HEK293 (cell line): ENCODE data around the gene RYR2.

Source experiments
- CTCF ChIA-PET: fragments of 350-600 bp; formaldehyde crosslinking; extraction: SDS; loops from one replicate; lab custom pipeline; 2021; ENCODE audit warnings: antibody characterized with exemption; lab: Yijun Ruan, JAX
- POLR2A ChIA-PET: fragments of 300-600 bp; formaldehyde crosslinking; extraction: SDS; loops from one replicate; lab custom pipeline; 2020; ENCODE audit warnings: antibody characterized with exemption, inconsistent platforms; lab: Yijun Ruan, JAX
- H3K27ac ChIP-seq: fragments of 200-500 bp; sonication (Bioruptor generic); 2 replicates; pipeline ENCODE4 v1.5.1; 2014; ENCODE audit warnings: low read depth, low read length, control low read depth, inconsistent platforms; ENCODE audit errors: extremely low read depth
- H3K36me3 ChIP-seq, 2 experiments: fragments of 200-500 bp in 1 of 2; sonication (Bioruptor generic) in 1 of 2; 1 replicate in 1 of 2; 2 replicates in 1 of 2; pipeline ENCODE4 v1.5.1; 2014 to 2017; ENCODE audit warnings: inconsistent platforms in 2 of 2, low read length in 2 of 2; ENCODE audit not compliant: control insufficient read depth in 2 of 2, insufficient read depth in 1 of 2
- H3K4me1 ChIP-seq: fragments of 200-500 bp; sonication (Bioruptor generic); 2 replicates; pipeline ENCODE4 v1.5.1; 2014; ENCODE audit warnings: mild to moderate bottlenecking, low read length, inconsistent platforms; ENCODE audit not compliant: control insufficient read depth, insufficient read depth
- H3K4me3 ChIP-seq: 2 replicates; pipeline ENCODE4 v1.5.1; 2011; ENCODE audit warnings: low read depth, mild to moderate bottlenecking, control low read depth, low read length, moderate library complexity
- H3K9me3 ChIP-seq: fragments of 200-500 bp; sonication (Bioruptor generic); 2 replicates; pipeline ENCODE4 v1.5.1; 2014; ENCODE audit warnings: low read depth, low read length, inconsistent platforms; ENCODE audit not compliant: control insufficient read depth, insufficient read depth
- FEZF1 ChIP-seq: fragments of 450-650 bp; formaldehyde crosslinking; IDR thresholded peaks from 2 replicates; pipeline ENCODE4 v1.5.1; 2016; ENCODE audit warnings: missing biosample characterization, missing genetic modification characterization
- GLIS2 ChIP-seq: fragments of 450-650 bp; formaldehyde crosslinking; IDR thresholded peaks from 2 replicates; pipeline ENCODE4 v1.5.1; 2016; ENCODE audit warnings: missing biosample characterization, missing genetic modification characterization
- HOXA7 ChIP-seq: sonication (generic); formaldehyde crosslinking; IDR thresholded peaks from 2 replicates; pipeline ENCODE4 v1.8.1; 2022; ENCODE audit warnings: missing genetic modification reagents, borderline replicate concordance
- KLF10 ChIP-seq: fragments of 450-650 bp; IDR thresholded peaks from 2 replicates; pipeline ENCODE4 v1.5.1; 2018; ENCODE audit warnings: missing biosample characterization, mild to moderate bottlenecking, missing genetic modification characterization
- MYNN ChIP-seq: fragments of 450-650 bp; formaldehyde crosslinking; IDR thresholded peaks from 2 replicates; pipeline ENCODE4 v1.5.1; 2016; ENCODE audit warnings: missing biosample characterization, missing genetic modification characterization, borderline replicate concordance
- PRDM1 ChIP-seq: fragments of 450-650 bp; formaldehyde crosslinking; IDR thresholded peaks from 2 replicates; pipeline ENCODE4; 2016; ENCODE audit warnings: missing biosample characterization, missing genetic modification characterization
- SCRT2 ChIP-seq: fragments of 450-650 bp; formaldehyde crosslinking; IDR thresholded peaks from 2 replicates; pipeline ENCODE4 v1.5.1; 2016; ENCODE audit warnings: missing biosample characterization, missing genetic modification characterization
- SP2 ChIP-seq: fragments of 450-650 bp; formaldehyde crosslinking; IDR thresholded peaks from 2 replicates; pipeline ENCODE4 v1.5.1; 2016; ENCODE audit warnings: missing biosample characterization, missing genetic modification characterization
- ZIC2 ChIP-seq: fragments of 450-650 bp; formaldehyde crosslinking; IDR thresholded peaks from 2 replicates; pipeline ENCODE4 v1.5.1; 2016; ENCODE audit warnings: missing biosample characterization, missing genetic modification characterization
- ZNF211 ChIP-seq: fragments of 450-650 bp; formaldehyde crosslinking; IDR thresholded peaks from 2 replicates; pipeline ENCODE4 v1.5.1; 2016; ENCODE audit warnings: low read depth, missing biosample characterization, missing genetic modification characterization
- ZNF335 ChIP-seq: fragments of 450-650 bp; formaldehyde crosslinking; conservative IDR thresholded peaks from 2 replicates; pipeline ENCODE4 v1.5.1; 2016; ENCODE audit warnings: missing biosample characterization, missing genetic modification characterization
- ZNF354C ChIP-seq: fragments of 450-650 bp; formaldehyde crosslinking; IDR thresholded peaks from 2 replicates; pipeline ENCODE4 v1.5.1; 2016; ENCODE audit warnings: missing biosample characterization, missing genetic modification characterization, low read depth, borderline replicate concordance
- ZNF48 ChIP-seq: fragments of 450-650 bp; formaldehyde crosslinking; IDR thresholded peaks from 2 replicates; pipeline ENCODE4 v1.5.1; 2016; ENCODE audit warnings: missing biosample characterization, missing genetic modification characterization
- ZNF501 ChIP-seq: fragments of 450-650 bp; formaldehyde crosslinking; IDR thresholded peaks from 2 replicates; pipeline ENCODE4 v1.5.1; 2016; ENCODE audit warnings: missing biosample characterization, missing genetic modification characterization
- ZNF654 ChIP-seq: fragments of 450-650 bp; formaldehyde crosslinking; IDR thresholded peaks from 2 replicates; pipeline ENCODE4 v1.5.1; 2016; ENCODE audit warnings: low read depth, missing biosample characterization, missing genetic modification characterization
- ZNF660 ChIP-seq: fragments of 450-650 bp; IDR thresholded peaks from 2 replicates; pipeline ENCODE4 v1.5.1; 2018; ENCODE audit warnings: missing biosample characterization, mild to moderate bottlenecking, missing genetic modification characterization
- ZNF701 ChIP-seq: fragments of 450-650 bp; formaldehyde crosslinking; IDR thresholded peaks from 2 replicates; pipeline ENCODE4 v1.5.1; 2016; ENCODE audit warnings: missing biosample characterization, missing genetic modification characterization
- ZNF76 ChIP-seq: fragments of 450-650 bp; formaldehyde crosslinking; IDR thresholded peaks from 2 replicates; pipeline ENCODE4; 2016; ENCODE audit warnings: low read depth, missing biosample characterization, missing genetic modification characterization, borderline replicate concordance
- ZSCAN16 ChIP-seq: fragments of 450-650 bp; formaldehyde crosslinking; IDR thresholded peaks from 2 replicates; pipeline ENCODE4 v1.5.1; 2016; ENCODE audit warnings: missing biosample characterization, missing genetic modification characterization
- TF ChIP-seq, protein P1 (sequence below): fragments of 450-650 bp; IDR thresholded peaks from 2 replicates; pipeline ENCODE4 v1.5.1; 2018; ENCODE audit warnings: missing biosample characterization, missing genetic modification characterization
- TF ChIP-seq, protein P2 (sequence below): fragments of 450-650 bp; formaldehyde crosslinking; IDR thresholded peaks from 2 replicates; pipeline ENCODE4 v1.5.1; 2016; ENCODE audit warnings: missing biosample characterization, missing genetic modification characterization
- TF ChIP-seq, protein P3 (sequence below): fragments of 450-650 bp; formaldehyde crosslinking; IDR thresholded peaks from 2 replicates; pipeline ENCODE4 v1.5.1; 2017; ENCODE audit warnings: missing biosample characterization, mild to moderate bottlenecking, missing genetic modification characterization, moderate library complexity
- TF ChIP-seq, protein P4 (sequence below): fragments of 450-650 bp; formaldehyde crosslinking; IDR thresholded peaks from 2 replicates; pipeline ENCODE4 v1.5.1; 2016; ENCODE audit warnings: missing biosample characterization, missing genetic modification characterization
- TF ChIP-seq, protein P5 (sequence below): fragments of 450-650 bp; formaldehyde crosslinking; IDR thresholded peaks from 2 replicates; pipeline ENCODE4 v1.5.1; 2017; ENCODE audit warnings: missing biosample characterization, missing genetic modification characterization
- TF ChIP-seq, protein P6 (sequence below): fragments of 450-650 bp; formaldehyde crosslinking; IDR thresholded peaks from 2 replicates; pipeline ENCODE4 v1.5.1; 2016; ENCODE audit warnings: missing biosample characterization, missing genetic modification characterization, borderline replicate concordance

RYR2 gene

DNA sequence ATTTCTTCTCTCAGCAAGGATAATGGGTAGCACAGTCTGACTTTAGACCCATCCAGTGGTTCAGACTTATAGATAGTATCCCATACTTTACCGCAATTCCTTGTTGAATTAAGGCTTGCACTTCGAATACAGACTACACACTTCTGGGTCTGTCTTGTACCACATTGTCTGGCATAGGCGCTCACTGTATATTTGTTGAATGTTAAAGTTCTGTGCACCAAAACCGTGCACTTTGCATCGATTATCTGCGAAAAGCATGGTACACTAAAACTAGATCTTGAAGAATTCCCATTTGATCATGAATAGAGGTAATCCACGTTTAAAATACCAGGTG is 556 bp upstream of the RYR2 start (continued):
- TF ChIP-seq, protein P1, sequence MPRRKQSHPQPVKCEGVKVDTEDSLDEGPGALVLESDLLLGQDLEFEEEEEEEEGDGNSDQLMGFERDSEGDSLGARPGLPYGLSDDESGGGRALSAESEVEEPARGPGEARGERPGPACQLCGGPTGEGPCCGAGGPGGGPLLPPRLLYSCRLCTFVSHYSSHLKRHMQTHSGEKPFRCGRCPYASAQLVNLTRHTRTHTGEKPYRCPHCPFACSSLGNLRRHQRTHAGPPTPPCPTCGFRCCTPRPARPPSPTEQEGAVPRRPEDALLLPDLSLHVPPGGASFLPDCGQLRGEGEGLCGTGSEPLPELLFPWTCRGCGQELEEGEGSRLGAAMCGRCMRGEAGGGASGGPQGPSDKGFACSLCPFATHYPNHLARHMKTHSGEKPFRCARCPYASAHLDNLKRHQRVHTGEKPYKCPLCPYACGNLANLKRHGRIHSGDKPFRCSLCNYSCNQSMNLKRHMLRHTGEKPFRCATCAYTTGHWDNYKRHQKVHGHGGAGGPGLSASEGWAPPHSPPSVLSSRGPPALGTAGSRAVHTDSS (tag by site-specific recombination) = no peak
- no peak for TF ChIP-seq ZNF701 (tag by site-specific recombination)
- TF ChIP-seq SCRT2 = no peak
- TF ChIP-seq, protein P2, sequence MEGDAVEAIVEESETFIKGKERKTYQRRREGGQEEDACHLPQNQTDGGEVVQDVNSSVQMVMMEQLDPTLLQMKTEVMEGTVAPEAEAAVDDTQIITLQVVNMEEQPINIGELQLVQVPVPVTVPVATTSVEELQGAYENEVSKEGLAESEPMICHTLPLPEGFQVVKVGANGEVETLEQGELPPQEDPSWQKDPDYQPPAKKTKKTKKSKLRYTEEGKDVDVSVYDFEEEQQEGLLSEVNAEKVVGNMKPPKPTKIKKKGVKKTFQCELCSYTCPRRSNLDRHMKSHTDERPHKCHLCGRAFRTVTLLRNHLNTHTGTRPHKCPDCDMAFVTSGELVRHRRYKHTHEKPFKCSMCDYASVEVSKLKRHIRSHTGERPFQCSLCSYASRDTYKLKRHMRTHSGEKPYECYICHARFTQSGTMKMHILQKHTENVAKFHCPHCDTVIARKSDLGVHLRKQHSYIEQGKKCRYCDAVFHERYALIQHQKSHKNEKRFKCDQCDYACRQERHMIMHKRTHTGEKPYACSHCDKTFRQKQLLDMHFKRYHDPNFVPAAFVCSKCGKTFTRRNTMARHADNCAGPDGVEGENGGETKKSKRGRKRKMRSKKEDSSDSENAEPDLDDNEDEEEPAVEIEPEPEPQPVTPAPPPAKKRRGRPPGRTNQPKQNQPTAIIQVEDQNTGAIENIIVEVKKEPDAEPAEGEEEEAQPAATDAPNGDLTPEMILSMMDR (tag by site-specific recombination) = no peak
- TF ChIP-seq, protein P3, sequence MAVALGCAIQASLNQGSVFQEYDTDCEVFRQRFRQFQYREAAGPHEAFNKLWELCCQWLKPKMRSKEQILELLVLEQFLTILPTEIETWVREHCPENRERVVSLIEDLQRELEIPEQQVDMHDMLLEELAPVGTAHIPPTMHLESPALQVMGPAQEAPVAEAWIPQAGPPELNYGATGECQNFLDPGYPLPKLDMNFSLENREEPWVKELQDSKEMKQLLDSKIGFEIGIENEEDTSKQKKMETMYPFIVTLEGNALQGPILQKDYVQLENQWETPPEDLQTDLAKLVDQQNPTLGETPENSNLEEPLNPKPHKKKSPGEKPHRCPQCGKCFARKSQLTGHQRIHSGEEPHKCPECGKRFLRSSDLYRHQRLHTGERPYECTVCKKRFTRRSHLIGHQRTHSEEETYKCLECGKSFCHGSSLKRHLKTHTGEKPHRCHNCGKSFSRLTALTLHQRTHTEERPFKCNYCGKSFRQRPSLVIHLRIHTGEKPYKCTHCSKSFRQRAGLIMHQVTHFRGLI (tag by site-specific recombination) = no peak
- no peak for TF ChIP-seq KLF10 (tag by site-specific recombination)
- TF ChIP-seq ZNF501 = no peak
- no peak for TF ChIP-seq ZNF354C
- TF ChIP-seq ZNF660 (tag by site-specific recombination) = no peak
- TF ChIP-seq, protein P4, sequence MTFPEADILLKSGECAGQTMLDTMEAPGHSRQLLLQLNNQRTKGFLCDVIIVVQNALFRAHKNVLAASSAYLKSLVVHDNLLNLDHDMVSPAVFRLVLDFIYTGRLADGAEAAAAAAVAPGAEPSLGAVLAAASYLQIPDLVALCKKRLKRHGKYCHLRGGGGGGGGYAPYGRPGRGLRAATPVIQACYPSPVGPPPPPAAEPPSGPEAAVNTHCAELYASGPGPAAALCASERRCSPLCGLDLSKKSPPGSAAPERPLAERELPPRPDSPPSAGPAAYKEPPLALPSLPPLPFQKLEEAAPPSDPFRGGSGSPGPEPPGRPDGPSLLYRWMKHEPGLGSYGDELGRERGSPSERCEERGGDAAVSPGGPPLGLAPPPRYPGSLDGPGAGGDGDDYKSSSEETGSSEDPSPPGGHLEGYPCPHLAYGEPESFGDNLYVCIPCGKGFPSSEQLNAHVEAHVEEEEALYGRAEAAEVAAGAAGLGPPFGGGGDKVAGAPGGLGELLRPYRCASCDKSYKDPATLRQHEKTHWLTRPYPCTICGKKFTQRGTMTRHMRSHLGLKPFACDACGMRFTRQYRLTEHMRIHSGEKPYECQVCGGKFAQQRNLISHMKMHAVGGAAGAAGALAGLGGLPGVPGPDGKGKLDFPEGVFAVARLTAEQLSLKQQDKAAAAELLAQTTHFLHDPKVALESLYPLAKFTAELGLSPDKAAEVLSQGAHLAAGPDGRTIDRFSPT (tag by site-specific recombination) = no peak
- TF ChIP-seq, all 188 proteins: peak for 0

DNA sequence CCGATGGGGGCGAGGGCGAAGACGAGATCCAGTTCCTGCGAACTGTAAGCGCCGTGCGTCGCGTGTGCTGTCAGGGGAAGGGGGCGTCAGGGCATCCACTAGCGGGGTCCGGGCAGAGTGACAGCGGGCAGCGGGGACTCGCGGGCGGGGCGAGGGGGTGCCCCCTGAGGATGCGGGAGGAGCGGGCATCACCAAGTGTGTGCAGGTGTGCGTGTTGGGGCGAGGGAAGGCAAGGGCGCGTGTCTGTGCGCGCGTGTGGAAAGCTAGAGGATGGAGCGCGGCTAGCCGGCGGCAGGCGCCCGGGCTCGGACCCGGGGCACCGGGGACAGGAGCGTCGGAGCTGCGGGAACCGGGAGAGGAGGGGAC is 525 bp downstream of the RYR2 start:
- CTCF ChIA-PET = interaction anchor here (0.6 to 5.6 kb wide), 24 partner anchors 9 to 595 kb away, joined by 3 to 46 read pairs (median 4); no protein-coding TSS in a partner anchor
- H3K4me3 ChIP-seq = peak overlapping the region; percentile 69
- TF ChIP-seq ZSCAN16 (tag by site-specific recombination) = no peak
- TF ChIP-seq, protein P5, sequence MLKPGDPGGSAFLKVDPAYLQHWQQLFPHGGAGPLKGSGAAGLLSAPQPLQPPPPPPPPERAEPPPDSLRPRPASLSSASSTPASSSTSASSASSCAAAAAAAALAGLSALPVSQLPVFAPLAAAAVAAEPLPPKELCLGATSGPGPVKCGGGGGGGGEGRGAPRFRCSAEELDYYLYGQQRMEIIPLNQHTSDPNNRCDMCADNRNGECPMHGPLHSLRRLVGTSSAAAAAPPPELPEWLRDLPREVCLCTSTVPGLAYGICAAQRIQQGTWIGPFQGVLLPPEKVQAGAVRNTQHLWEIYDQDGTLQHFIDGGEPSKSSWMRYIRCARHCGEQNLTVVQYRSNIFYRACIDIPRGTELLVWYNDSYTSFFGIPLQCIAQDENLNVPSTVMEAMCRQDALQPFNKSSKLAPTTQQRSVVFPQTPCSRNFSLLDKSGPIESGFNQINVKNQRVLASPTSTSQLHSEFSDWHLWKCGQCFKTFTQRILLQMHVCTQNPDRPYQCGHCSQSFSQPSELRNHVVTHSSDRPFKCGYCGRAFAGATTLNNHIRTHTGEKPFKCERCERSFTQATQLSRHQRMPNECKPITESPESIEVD = no peak
- no peak for TF ChIP-seq ZNF76 (tag by site-specific recombination)
- TF ChIP-seq ZIC2 (tag by site-specific recombination) = peak; percentile 66
- TF ChIP-seq ZNF654 = no peak
- no peak for TF ChIP-seq SP2 (tag by site-specific recombination)
- TF ChIP-seq ZNF211 (tag by site-specific recombination) = no peak
- TF ChIP-seq, protein P6, sequence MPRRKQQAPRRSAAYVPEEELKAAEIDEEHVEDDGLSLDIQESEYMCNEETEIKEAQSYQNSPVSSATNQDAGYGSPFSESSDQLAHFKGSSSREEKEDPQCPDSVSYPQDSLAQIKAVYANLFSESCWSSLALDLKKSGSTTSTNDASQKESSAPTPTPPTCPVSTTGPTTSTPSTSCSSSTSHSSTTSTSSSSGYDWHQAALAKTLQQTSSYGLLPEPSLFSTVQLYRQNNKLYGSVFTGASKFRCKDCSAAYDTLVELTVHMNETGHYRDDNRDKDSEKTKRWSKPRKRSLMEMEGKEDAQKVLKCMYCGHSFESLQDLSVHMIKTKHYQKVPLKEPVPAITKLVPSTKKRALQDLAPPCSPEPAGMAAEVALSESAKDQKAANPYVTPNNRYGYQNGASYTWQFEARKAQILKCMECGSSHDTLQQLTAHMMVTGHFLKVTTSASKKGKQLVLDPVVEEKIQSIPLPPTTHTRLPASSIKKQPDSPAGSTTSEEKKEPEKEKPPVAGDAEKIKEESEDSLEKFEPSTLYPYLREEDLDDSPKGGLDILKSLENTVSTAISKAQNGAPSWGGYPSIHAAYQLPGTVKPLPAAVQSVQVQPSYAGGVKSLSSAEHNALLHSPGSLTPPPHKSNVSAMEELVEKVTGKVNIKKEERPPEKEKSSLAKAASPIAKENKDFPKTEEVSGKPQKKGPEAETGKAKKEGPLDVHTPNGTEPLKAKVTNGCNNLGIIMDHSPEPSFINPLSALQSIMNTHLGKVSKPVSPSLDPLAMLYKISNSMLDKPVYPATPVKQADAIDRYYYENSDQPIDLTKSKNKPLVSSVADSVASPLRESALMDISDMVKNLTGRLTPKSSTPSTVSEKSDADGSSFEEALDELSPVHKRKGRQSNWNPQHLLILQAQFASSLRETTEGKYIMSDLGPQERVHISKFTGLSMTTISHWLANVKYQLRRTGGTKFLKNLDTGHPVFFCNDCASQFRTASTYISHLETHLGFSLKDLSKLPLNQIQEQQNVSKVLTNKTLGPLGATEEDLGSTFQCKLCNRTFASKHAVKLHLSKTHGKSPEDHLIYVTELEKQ (tag by site-specific recombination) = no peak
- peak; percentile 70 for TF ChIP-seq ZNF335 (tag by site-specific recombination)
- peak; percentile 89 for TF ChIP-seq GLIS2 (tag by site-specific recombination)
- no peak for TF ChIP-seq ZNF48 (tag by site-specific recombination)
- TF ChIP-seq MYNN (tag by site-specific recombination) = 0 out of 2 replicates have a peak, but pooled peaks have one; percentile 20
- TF ChIP-seq FEZF1 (tag by site-specific recombination) = no peak
- no peak for TF ChIP-seq HOXA7 (CRISPR knock-in tag)
- TF ChIP-seq PRDM1 (tag by site-specific recombination) = no peak

More for the DNA sequence above, 525 bp downstream of the RYR2 start:
- peak overlapping the region; percentile 74; the same call in 1 of the 2 replicates for H3K27ac ChIP-seq
- H3K9me3 ChIP-seq = no peaks in the 10 kb centered on the region
- POLR2A ChIA-PET = interaction anchor here (1.0 to 3.2 kb wide), 11 partner anchors 10 to 438 kb away, joined by 3 to 28 read pairs (median 4); partner anchors contain the start of genes HEATR1 and MTR
- no peaks in the 10 kb centered on the region for H3K36me3 ChIP-seq
- peaks cover 28% of the 10 kb centered on the region for H3K4me1 ChIP-seq
